ENCODE data around the gene KPNB1.

DNA sequence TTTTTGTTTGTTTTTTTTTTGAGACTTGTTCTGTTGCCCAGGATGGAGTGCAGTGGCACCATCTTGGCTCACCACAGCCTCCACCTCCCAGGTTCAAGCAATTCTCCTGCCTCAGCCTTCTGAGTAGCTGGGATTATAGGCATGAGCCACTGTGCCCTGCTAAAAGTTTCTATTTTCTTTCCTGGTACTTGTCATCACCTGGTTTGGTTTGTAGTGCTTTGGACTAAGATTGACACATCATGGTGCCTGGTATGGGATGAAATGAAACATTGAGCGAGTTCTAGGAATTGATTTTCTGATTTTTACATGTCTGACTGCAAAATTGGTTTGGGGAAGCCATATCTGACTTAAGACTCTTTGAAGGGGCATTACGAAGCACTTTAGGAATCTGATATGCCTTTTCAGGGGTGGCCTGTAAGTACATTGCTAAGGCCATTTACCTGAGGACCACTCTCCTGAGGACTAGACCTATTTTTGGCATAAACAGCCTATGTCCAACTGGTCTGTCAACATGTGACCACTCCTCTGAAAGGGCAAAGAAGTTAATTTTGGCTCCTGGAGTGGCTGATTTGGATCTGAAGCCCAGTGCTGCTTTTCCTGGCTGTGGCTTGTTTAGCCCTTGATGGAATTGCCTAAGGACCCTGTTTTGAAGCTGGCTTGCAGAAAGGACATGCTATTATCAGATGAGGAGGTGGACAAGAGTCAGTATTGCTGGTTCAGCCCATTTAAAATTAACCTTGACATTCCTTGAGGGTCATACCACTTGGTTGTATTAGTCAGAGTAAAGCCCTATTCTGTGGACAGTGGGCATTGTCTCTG lies 25.9 kb downstream of the KPNB1 start:
- no peak for TF ChIP-seq POLR2A (IDR thresholded peaks at IDR 0.05)
- TF ChIP-seq, protein P1, sequence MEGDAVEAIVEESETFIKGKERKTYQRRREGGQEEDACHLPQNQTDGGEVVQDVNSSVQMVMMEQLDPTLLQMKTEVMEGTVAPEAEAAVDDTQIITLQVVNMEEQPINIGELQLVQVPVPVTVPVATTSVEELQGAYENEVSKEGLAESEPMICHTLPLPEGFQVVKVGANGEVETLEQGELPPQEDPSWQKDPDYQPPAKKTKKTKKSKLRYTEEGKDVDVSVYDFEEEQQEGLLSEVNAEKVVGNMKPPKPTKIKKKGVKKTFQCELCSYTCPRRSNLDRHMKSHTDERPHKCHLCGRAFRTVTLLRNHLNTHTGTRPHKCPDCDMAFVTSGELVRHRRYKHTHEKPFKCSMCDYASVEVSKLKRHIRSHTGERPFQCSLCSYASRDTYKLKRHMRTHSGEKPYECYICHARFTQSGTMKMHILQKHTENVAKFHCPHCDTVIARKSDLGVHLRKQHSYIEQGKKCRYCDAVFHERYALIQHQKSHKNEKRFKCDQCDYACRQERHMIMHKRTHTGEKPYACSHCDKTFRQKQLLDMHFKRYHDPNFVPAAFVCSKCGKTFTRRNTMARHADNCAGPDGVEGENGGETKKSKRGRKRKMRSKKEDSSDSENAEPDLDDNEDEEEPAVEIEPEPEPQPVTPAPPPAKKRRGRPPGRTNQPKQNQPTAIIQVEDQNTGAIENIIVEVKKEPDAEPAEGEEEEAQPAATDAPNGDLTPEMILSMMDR (IDR thresholded peaks at IDR 0.05), result no peak
